ENCODE measurements around the gene LSM6. TPM values are rescaled to one million over a fixed set of nuclear protein-coding genes. Genes with fewer than 3 reads are reported as not detected.

LSM6 gene
- total and polyA plus RNA-seq, 2 experiments from 2014 or later, result 70.4 to 238 TPM

DNA sequence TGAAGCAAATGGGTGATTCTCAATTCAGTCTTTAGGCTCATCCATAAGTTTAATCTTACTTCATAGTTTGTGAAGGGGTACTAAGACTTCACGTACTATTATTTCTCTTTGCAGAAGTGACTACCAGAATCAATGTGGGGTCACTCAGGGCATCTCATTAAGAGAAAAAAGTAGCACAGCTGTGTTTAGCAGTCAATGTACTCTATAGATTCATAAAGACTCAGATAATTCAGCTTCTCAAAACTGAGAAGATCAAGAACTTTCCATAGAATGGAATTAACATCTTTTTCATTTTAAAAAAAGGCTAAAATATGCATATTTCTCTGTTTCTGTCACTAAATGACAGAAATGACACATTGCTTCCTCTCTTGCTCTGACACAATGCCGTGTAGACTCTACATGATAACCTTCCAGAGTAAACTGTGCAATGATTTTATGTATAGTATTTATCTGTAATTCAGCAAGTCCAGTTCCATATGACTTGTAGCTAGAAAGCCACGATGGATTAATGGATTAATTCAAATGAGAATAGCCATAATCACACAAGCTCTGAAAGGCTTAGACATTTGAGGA lies 20.3 kb upstream of the LSM6 start (continued):
- TF ChIP-seq, protein P1, sequence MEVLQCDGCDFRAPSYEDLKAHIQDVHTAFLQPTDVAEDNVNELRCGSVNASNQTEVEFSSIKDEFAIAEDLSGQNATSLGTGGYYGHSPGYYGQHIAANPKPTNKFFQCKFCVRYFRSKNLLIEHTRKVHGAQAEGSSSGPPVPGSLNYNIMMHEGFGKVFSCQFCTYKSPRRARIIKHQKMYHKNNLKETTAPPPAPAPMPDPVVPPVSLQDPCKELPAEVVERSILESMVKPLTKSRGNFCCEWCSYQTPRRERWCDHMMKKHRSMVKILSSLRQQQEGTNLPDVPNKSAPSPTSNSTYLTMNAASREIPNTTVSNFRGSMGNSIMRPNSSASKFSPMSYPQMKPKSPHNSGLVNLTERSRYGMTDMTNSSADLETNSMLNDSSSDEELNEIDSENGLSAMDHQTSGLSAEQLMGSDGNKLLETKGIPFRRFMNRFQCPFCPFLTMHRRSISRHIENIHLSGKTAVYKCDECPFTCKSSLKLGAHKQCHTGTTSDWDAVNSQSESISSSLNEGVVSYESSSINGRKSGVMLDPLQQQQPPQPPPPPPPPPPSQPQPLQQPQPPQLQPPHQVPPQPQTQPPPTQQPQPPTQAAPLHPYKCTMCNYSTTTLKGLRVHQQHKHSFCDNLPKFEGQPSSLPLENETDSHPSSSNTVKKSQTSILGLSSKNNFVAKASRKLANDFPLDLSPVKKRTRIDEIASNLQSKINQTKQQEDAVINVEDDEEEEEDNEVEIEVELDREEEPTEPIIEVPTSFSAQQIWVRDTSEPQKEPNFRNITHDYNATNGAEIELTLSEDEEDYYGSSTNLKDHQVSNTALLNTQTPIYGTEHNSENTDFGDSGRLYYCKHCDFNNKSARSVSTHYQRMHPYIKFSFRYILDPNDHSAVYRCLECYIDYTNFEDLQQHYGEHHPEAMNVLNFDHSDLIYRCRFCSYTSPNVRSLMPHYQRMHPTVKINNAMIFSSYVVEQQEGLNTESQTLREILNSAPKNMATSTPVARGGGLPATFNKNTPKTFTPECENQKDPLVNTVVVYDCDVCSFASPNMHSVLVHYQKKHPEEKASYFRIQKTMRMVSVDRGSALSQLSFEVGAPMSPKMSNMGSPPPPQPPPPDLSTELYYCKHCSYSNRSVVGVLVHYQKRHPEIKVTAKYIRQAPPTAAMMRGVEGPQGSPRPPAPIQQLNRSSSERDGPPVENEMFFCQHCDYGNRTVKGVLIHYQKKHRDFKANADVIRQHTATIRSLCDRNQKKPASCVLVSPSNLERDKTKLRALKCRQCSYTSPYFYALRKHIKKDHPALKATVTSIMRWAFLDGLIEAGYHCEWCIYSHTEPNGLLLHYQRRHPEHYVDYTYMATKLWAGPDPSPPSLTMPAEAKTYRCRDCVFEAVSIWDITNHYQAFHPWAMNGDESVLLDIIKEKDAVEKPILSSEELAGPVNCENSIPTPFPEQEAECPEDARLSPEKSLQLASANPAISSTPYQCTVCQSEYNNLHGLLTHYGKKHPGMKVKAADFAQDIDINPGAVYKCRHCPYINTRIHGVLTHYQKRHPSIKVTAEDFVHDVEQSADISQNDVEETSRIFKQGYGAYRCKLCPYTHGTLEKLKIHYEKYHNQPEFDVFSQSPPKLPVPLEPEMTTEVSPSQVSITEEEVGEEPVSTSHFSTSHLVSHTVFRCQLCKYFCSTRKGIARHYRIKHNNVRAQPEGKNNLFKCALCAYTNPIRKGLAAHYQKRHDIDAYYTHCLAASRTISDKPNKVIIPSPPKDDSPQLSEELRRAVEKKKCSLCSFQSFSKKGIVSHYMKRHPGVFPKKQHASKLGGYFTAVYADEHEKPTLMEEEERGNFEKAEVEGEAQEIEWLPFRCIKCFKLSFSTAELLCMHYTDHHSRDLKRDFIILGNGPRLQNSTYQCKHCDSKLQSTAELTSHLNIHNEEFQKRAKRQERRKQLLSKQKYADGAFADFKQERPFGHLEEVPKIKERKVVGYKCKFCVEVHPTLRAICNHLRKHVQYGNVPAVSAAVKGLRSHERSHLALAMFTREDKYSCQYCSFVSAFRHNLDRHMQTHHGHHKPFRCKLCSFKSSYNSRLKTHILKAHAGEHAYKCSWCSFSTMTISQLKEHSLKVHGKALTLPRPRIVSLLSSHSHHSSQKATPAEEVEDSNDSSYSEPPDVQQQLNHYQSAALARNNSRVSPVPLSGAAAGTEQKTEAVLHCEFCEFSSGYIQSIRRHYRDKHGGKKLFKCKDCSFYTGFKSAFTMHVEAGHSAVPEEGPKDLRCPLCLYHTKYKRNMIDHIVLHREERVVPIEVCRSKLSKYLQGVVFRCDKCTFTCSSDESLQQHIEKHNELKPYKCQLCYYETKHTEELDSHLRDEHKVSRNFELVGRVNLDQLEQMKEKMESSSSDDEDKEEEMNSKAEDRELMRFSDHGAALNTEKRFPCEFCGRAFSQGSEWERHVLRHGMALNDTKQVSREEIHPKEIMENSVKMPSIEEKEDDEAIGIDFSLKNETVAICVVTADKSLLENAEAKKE (CRISPR knock-in tag; IDR thresholded peaks at IDR 0.05), result no peak
- TF ChIP-seq ZNF114 (CRISPR knock-in tag; IDR thresholded peaks at IDR 0.05) (no peak), NANOG (IDR thresholded peaks at IDR 0.05; ENCODE audit: borderline replicate concordance) (no peak), POLR2AphosphoS5 (IDR thresholded peaks at IDR 0.05; ENCODE audit: low read depth) (no peak), EZH2phosphoT487 (IDR thresholded peaks at IDR 0.05; ENCODE audit: unreplicated experiment) (no peak), CREB1 (CRISPR knock-in tag; IDR thresholded peaks at IDR 0.05; ENCODE audit: low read depth) (no peak), ZNF331 (CRISPR knock-in tag; IDR thresholded peaks at IDR 0.05; ENCODE audit: low read depth) (no peak), EZH2 (IDR thresholded peaks at IDR 0.05; ENCODE audit: low read depth, unreplicated experiment) (no peak)
- TF ChIP-seq, protein P2, sequence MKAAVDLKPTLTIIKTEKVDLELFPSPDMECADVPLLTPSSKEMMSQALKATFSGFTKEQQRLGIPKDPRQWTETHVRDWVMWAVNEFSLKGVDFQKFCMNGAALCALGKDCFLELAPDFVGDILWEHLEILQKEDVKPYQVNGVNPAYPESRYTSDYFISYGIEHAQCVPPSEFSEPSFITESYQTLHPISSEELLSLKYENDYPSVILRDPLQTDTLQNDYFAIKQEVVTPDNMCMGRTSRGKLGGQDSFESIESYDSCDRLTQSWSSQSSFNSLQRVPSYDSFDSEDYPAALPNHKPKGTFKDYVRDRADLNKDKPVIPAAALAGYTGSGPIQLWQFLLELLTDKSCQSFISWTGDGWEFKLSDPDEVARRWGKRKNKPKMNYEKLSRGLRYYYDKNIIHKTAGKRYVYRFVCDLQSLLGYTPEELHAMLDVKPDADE (IDR thresholded peaks at IDR 0.05), result no peak

Data from GM23338 (cell line).